Activated T-cell treated with anti-CD3 and anti-CD28 coated beads, Interleukin-2, amount 50 U/mL, for 48 hours (primary cell): ENCODE data around the gene TSFM.
"Not testable (repeated sequence)": the region's sequence is repeated elsewhere in the genome, so short reads cannot be mapped to it uniquely, and the experiment has no call there.

Source experiments
- DNase-seq, 2 experiments: peaks; one replicate each; pipeline ENCODE4 v3.0.0-alpha.2; 2020

The TSFM gene

DNA sequence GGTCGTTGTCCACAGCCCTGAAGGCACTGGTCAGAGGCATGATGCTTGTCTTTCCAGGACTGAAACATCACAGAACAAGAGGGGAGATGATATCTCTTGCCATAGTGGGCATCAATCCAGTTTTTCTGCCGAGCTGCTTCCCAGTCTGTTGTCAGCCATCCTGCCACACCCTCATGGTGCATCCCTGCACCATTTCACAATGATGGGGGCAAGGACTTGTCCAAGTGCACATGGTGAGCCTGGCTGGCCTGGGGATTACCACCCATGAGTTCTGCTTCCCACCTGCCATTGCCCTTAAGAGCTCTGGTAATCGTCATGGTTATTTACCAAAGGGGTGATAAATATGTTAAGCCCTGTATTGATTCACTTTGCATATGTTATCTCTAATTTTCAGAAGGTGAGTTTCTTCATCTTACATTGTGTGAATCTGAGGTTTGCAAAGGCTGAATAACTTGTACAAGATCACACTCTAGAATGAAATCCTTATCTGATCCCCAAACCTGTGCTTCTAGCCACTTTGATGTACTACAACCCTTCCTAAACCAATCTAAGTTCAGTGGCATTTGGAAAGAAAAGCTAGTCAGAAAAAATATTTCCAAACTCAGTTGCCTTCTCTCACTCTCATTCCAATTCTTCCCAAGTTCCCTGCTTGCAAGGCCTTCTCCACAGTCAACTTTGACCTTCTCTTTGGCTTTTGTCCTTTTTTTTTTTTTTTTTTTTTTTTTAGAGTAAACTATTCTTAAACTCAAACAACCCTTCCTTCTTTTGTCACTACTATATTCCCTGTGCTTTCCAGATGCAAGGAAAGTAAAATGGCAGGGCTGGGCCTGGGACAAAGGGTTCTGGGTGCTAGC lies 33.6 kb downstream of the TSFM start:
- no peak for DNase-seq

GRCh38 chr12:57816855-57817151 lies 34.2 kb downstream of the TSFM start:
- no peak for DNase-seq

GRCh38 chr12:57817261-57817989 lies 34.8 kb downstream of the TSFM start:
- no peak for DNase-seq

DNA sequence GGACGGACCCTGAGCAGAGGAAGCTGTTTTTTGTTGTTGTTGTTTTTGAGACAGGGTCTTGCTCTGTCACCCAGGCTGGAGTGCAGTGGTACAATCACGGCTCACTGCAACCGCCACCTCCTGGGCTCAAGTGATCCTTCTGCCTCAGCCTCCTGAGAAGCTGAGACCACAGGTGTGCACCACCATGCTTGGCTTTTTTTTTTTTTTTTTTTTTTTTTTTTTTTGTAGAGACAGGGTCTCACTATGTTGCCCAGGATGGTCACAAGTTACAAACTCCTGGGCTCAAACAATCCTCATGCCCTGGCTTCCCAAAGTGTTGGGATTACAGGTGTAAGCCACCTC lies 35.4 kb downstream of the TSFM start:
- not testable (repeated sequence) for DNase-seq

GRCh38 chr12:57820119-57820518 lies 37.5 kb downstream of the TSFM start:
- DNase-seq, result not testable (repeated sequence)

DNA sequence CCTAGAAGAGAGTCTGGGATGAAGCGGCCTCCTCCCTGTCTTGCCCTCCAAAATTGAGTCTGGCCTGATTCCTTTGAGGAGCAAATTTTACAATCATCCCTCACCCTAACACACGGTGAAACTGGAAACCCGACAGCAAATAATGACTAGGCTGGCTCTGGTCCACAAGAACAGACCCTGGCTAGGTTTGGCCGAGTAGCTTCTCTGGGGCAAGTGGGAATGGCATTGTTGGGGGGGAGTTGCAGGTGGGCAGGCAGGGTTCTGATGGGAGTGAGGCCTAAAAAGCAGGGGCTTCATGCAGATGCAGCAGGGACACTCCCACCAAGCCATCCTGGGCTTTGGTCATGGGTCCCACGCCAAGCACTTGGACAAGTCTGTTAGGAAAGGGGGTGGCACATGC lies 38.4 kb downstream of the TSFM start:
- not testable (repeated sequence) for DNase-seq

GRCh38 chr12:57821474-57822214 lies 39.1 kb downstream of the TSFM start:
- DNase-seq, result no peak

GRCh38 chr12:57822392-57823130 lies 40.0 kb downstream of the TSFM start:
- DNase-seq, result no peak

DNA sequence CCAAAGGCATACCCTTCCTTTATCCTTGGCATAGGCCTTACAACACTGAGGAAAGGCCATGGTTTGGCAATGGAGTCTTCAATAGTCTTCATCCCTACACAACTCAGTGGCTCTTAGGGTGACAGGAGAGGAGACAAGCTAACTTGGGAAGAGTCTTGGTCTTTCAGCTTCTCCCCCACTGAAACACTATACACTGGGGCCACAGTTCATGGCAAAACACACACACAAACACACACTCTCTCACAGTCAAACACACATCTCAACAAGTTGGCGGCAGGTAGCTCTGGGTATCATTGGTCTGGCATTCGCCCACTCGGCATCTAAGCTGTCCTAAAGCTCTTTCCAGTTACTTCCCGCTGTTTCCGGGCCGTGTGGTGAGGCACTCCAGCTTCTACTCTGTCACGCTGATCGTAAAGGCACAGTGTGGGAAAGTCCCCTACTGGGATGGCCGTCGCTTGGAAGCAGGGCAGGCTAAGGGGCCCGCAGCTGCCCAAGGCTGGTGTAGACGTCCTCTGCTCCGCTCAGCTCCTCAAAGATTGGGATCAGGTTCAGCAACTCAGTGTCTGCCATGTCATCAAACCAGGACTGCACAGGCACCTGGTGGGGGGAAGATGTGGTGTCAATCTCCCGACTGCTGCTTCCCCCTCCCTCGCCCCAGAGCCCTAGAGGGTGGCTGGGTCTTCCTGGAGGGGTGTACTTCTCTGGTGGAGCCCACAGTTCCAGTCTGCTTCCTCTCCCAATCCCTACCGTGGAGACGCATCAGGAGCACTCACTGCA lies 40.7 kb downstream of the TSFM start:
- no peak for DNase-seq

GRCh38 chr12:57823908-57824640 lies 41.5 kb downstream of the TSFM start:
- no peak for DNase-seq

GRCh38 chr12:57825451-57825850 lies 42.9 kb downstream of the TSFM start:
- no peak for DNase-seq

DNA sequence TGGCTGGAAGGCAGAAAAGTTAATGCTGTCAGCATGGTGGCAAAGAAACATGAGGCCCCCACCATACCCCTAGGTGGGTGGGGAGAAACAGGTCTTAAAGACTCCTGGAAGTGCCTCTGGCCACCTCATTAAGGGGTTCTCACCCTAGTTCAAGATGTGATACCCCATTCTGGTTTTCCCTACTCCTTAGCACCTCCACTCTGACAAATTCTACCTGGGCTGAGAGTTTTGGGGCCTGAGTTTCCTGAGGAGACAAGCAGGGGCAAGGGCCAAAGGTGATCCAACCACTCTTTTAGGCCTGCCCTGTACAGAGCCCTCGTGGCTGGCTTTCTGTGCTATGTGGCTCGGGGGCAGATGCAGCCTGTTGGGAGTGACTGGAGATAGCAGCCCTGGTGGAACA lies 43.8 kb downstream of the TSFM start:
- no peak for DNase-seq

DNA sequence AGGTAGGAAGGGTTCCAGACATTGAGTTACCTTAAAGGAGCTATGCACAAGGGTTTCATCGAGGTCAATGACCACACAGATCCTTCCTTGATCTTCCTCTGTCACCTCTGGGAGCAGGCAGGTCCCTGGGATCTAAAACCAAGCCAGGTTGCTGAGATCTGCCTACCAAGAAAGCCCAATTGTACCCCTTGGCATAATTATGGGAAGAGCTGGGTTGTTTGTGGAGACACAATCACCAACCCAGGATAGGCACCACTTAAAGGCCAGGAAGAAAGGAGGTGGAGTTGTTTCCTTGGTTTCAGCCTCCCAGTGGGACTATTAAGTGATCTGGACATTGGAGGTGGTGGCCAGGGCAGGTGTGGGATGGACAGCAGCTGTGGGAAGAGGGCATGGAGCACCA lies 44.4 kb downstream of the TSFM start:
- DNase-seq, result no peak

DNA sequence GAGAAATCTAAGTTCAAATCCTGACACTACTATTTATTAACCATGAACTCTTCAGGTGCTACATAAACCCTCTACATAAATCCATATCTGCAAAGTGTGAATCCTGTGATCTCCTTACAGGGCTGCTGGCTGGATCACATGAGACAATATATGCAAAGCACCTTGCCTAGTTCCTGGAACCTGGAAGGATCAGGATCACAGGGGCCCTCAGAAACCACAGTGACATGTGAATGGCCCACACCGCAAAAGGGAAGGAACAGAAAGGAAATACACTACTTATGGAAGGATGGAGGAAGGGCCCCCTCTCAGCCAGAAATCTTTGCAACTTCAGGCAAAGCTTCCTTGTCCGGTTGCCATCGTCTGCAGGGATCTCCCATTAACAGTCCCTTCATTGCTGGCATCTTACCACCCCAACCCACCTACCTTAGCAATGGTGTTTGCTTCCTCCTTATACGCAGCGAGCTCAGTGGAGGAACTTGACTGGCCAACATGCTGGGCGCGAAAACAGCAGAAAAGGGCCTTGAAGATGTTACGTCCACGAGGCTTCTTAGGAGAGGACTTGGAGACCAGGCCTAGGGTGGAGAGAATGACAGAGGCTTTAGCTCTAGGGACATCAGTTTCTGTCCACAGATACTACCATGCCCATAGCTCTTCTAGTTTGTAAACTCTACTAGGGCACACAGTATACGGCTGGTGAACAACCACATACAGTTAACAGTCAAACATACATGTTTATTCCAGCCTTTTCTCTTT lies 46.6 kb downstream of the TSFM start:
- no peak for DNase-seq

GRCh38 chr12:57830393-57830792 lies 47.8 kb downstream of the TSFM start:
- DNase-seq, result no peak

- no peak for DNase-seq
Observed at GRCh38 chr12:57832966-57833365, 50.4 kb downstream of the TSFM start.

- DNase-seq, result no peak
Observed at GRCh38 chr12:57833672-57834071, 51.1 kb downstream of the TSFM start.

DNA sequence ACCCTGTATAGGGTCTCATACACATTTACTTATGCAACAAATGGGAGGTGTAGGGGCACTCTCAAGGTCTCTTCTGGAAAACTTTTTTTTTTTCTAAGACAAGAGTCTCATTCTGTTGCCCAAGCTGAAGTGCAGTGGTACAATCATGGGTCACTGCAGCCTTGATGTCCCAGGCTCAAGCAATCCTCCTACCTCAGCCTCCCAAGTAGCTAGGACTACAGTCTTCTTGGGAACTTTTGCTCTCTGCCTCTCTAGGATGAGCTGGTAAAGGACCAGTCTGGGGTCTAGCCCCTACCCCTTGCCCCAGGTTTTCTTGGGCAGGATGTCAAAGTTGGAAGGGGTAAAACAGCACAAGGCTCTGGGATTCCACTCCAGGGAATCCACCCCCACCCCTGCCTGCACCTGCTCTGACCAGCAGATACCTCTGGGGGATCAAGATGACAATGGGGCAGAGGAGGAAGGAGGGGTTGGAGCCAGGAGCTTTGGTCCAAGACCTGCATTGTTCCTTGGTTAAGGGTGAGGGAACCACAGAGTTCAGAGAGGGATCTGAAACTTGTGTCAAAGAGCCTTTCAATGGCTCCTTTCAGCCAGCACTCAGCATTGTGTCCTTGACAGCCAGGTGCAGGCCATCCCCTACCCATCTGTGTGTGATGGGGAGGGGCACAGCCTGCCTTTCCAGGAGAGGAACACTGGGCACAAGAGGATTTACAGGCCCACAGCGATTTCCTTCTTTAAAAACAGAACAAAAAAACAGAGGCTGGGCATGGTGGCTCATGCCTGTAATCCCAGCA lies 51.7 kb downstream of the TSFM start:
- DNase-seq, result no peak

GRCh38 chr12:57835366-57836288 lies 53.0 kb downstream of the TSFM start:
- no peak for DNase-seq
